ENCODE measurements around the gene FOXN4.

GRCh38 chr12:109276160-109276559 lies 32.9 kb downstream of the FOXN4 start:
- no peak for TF ChIP-seq POLR2A (IDR thresholded peaks at IDR 0.05)
- TF ChIP-seq, protein P1, sequence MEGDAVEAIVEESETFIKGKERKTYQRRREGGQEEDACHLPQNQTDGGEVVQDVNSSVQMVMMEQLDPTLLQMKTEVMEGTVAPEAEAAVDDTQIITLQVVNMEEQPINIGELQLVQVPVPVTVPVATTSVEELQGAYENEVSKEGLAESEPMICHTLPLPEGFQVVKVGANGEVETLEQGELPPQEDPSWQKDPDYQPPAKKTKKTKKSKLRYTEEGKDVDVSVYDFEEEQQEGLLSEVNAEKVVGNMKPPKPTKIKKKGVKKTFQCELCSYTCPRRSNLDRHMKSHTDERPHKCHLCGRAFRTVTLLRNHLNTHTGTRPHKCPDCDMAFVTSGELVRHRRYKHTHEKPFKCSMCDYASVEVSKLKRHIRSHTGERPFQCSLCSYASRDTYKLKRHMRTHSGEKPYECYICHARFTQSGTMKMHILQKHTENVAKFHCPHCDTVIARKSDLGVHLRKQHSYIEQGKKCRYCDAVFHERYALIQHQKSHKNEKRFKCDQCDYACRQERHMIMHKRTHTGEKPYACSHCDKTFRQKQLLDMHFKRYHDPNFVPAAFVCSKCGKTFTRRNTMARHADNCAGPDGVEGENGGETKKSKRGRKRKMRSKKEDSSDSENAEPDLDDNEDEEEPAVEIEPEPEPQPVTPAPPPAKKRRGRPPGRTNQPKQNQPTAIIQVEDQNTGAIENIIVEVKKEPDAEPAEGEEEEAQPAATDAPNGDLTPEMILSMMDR (IDR thresholded peaks at IDR 0.05): no peak
- TF ChIP-seq POLR2AphosphoS5 (IDR thresholded peaks at IDR 0.05): no peak
